ENCODE data around the gene FRMD4A. TPM values are rescaled to one million over a fixed set of nuclear protein-coding genes. Genes with fewer than 3 reads are reported as not detected.

FRMD4A gene
- total RNA-seq, 1 experiment from 2014 or later, result 8.8 TPM

GRCh38 chr10:14126697-14127440 lies 203.9 kb downstream of the FRMD4A start:
- H3K4me3 ChIP-seq, result no peak overlapping the region
- H3K36me3 ChIP-seq, result no peaks in the 10 kb centered on the region
- DNase-seq, result peak; percentile 59
- H3K9me3 ChIP-seq, result peaks cover 8% of the 10 kb centered on the region; the same call in 1 of the 2 replicates
- no peaks in the 10 kb centered on the region for H3K27me3 ChIP-seq

GRCh38 chr10:14125564-14125963 lies 205.2 kb downstream of the FRMD4A start:
- H3K4me3 ChIP-seq, result no peak overlapping the region
- peaks cover 8% of the 10 kb centered on the region; the same call in 1 of the 2 replicates for H3K9me3 ChIP-seq
- H3K36me3 ChIP-seq, result no peaks in the 10 kb centered on the region
- no peaks in the 10 kb centered on the region for H3K27me3 ChIP-seq
- DNase-seq, result no peak

GRCh38 chr10:14124941-14125340 lies 205.8 kb downstream of the FRMD4A start:
- DNase-seq, result no peak
- peaks cover 8% of the 10 kb centered on the region; the same call in 1 of the 2 replicates for H3K9me3 ChIP-seq
- H3K4me3 ChIP-seq, result no peak overlapping the region
- H3K36me3 ChIP-seq, result no peaks in the 10 kb centered on the region
- no peaks in the 10 kb centered on the region for H3K27me3 ChIP-seq

GRCh38 chr10:14123139-14123538 lies 207.6 kb downstream of the FRMD4A start:
- DNase-seq, result peak; percentile 79
- H3K4me3 ChIP-seq, result no peak overlapping the region

GRCh38 chr10:14120812-14121211 lies 209.9 kb downstream of the FRMD4A start:
- no peak for DNase-seq
- no peaks in the 10 kb centered on the region for H3K27me3 ChIP-seq
- H3K36me3 ChIP-seq, result no peaks in the 10 kb centered on the region
- H3K9me3 ChIP-seq, result no peaks in the 10 kb centered on the region
- H3K4me3 ChIP-seq, result no peak overlapping the region

More at GRCh38 chr10:14123139-14123538, 207.6 kb downstream of the FRMD4A start:
- no peaks in the 10 kb centered on the region for H3K27me3 ChIP-seq
- H3K36me3 ChIP-seq, result no peaks in the 10 kb centered on the region
- H3K9me3 ChIP-seq, result peaks cover 7% of the 10 kb centered on the region; the same call in 1 of the 2 replicates

GRCh38 chr10:14118953-14119352 lies 211.8 kb downstream of the FRMD4A start:
- no peak overlapping the region for H3K4me3 ChIP-seq
- no peaks in the 10 kb centered on the region for H3K27me3 ChIP-seq
- no peaks in the 10 kb centered on the region for H3K36me3 ChIP-seq
- no peak for DNase-seq
- H3K9me3 ChIP-seq, result no peaks in the 10 kb centered on the region

- H3K27me3 ChIP-seq, result no peaks in the 10 kb centered on the region
- H3K9me3 ChIP-seq, result no peaks in the 10 kb centered on the region
- no peak for DNase-seq
- no peaks in the 10 kb centered on the region for H3K36me3 ChIP-seq
- no peak overlapping the region for H3K4me3 ChIP-seq
Observed at GRCh38 chr10:14116837-14117236, 213.9 kb downstream of the FRMD4A start.

- Histone ChIP-seq H3K27me3 (no peaks in the 10 kb centered on the region), H3K36me3 (no peaks in the 10 kb centered on the region), H3K4me3 (no peak overlapping the region), H3K9me3 (no peaks in the 10 kb centered on the region)
- no peak for DNase-seq
Observed at GRCh38 chr10:14116021-14116420, 214.7 kb downstream of the FRMD4A start.

- H3K4me3 ChIP-seq, result no peak overlapping the region
- no peaks in the 10 kb centered on the region for H3K27me3 ChIP-seq
- H3K36me3 ChIP-seq, result no peaks in the 10 kb centered on the region
- no peaks in the 10 kb centered on the region; the same call in 1 of the 2 replicates for H3K9me3 ChIP-seq
- DNase-seq, result no peak
Observed at GRCh38 chr10:14114791-14115190, 215.9 kb downstream of the FRMD4A start.

- DNase-seq, result no peak
- Histone ChIP-seq H3K4me3 (no peak overlapping the region), H3K9me3 (no peaks in the 10 kb centered on the region; the same call in 1 of the 2 replicates), H3K27me3 (no peaks in the 10 kb centered on the region), H3K36me3 (no peaks in the 10 kb centered on the region)
Observed at GRCh38 chr10:14112056-14112455, 218.7 kb downstream of the FRMD4A start.

- Histone ChIP-seq H3K27me3 (no peaks in the 10 kb centered on the region), H3K4me3 (no peak overlapping the region), H3K36me3 (no peaks in the 10 kb centered on the region), H3K9me3 (no peaks in the 10 kb centered on the region; the same call in 1 of the 2 replicates)
- DNase-seq, result no peak
Observed at GRCh38 chr10:14111208-14111607, 219.5 kb downstream of the FRMD4A start.

- Histone ChIP-seq H3K9me3 (peaks cover 2% of the 10 kb centered on the region; the same call in 1 of the 2 replicates), H3K4me3 (no peak overlapping the region), H3K27me3 (no peaks in the 10 kb centered on the region), H3K36me3 (no peaks in the 10 kb centered on the region)
- no peak for DNase-seq
Observed at GRCh38 chr10:14106828-14107227, 223.9 kb downstream of the FRMD4A start.

- H3K4me3 ChIP-seq, result no peak overlapping the region
- no peaks in the 10 kb centered on the region for H3K27me3 ChIP-seq
- peak; percentile 82 for DNase-seq
- 0 out of 2 replicates have a peak, but pooled peaks cover 2% of the 10 kb centered on the region for H3K9me3 ChIP-seq
- H3K36me3 ChIP-seq, result no peaks in the 10 kb centered on the region
Observed at GRCh38 chr10:14102056-14102455, 228.7 kb downstream of the FRMD4A start.

- H3K27me3 ChIP-seq, result no peaks in the 10 kb centered on the region
- no peaks in the 10 kb centered on the region for H3K9me3 ChIP-seq
- no peak overlapping the region for H3K4me3 ChIP-seq
- no peak for DNase-seq
- no peaks in the 10 kb centered on the region for H3K36me3 ChIP-seq
Observed at GRCh38 chr10:14099885-14100284, 230.8 kb downstream of the FRMD4A start.

- Histone ChIP-seq H3K36me3 (no peaks in the 10 kb centered on the region), H3K27me3 (no peaks in the 10 kb centered on the region), H3K9me3 (no peaks in the 10 kb centered on the region), H3K4me3 (no peak overlapping the region)
- DNase-seq, result no peak
Observed at GRCh38 chr10:14093730-14094484, 236.8 kb downstream of the FRMD4A start.

GRCh38 chr10:14092799-14093198 lies 237.9 kb downstream of the FRMD4A start:
- no peak overlapping the region for H3K4me3 ChIP-seq
- DNase-seq, result no peak
- no peaks in the 10 kb centered on the region for H3K36me3 ChIP-seq
- H3K9me3 ChIP-seq, result no peaks in the 10 kb centered on the region
- H3K27me3 ChIP-seq, result no peaks in the 10 kb centered on the region

- no peak for DNase-seq
- no peaks in the 10 kb centered on the region for H3K36me3 ChIP-seq
- H3K4me3 ChIP-seq, result no peak overlapping the region
- no peaks in the 10 kb centered on the region for H3K27me3 ChIP-seq
- peaks cover 7% of the 10 kb centered on the region for H3K9me3 ChIP-seq
Observed at GRCh38 chr10:14089556-14090292, 241.0 kb downstream of the FRMD4A start.
